CD14-positive monocyte (primary cell): Measurements from ENCODE around the gene ARL14EPL. TPM values are rescaled to one million over a fixed set of nuclear protein-coding genes. Genes with fewer than 3 reads are reported as not detected.
A peak's percentile ranks its signal among the peaks of the same experiment; 100 is the strongest.
"Not testable (repeated sequence)": the region's sequence is repeated elsewhere in the genome, so short reads cannot be mapped to it uniquely, and the experiment has no call there.

Experiments
- DNase-seq, 3 donors: peaks; one replicate each; pipeline ENCODE4 v3.0.0-alpha.2; 2011 to 2022
- H2AFZ ChIP-seq: 2 replicates; pipeline ENCODE4 v1.6.0; 2012; ENCODE audit warnings: mild to moderate bottlenecking, low read depth, low read length, inconsistent platforms; ENCODE audit not compliant: insufficient read depth, poor library complexity, severe bottlenecking
- H3K27ac ChIP-seq, 2 donors: 1 replicate in 1 of 2; 2 replicates in 1 of 2; pipeline ENCODE4 v1.5.1; 2012 to 2013; ENCODE audit warnings: low read length in 2 of 2, control low read depth in 1 of 2, inconsistent platforms in 1 of 2, low read depth in 1 of 2, mild to moderate bottlenecking in 1 of 2
- H3K27me3 ChIP-seq, 2 donors: one replicate each; pipeline versions ENCODE4 v1.6.0 to v1.6.1; 2011 to 2013; ENCODE audit warnings: low read length in 2 of 2; ENCODE audit not compliant: control insufficient read depth in 2 of 2, insufficient read depth in 2 of 2
- H3K36me3 ChIP-seq, 2 donors: replicated peaks in 1 of 2; 1 replicate in 1 of 2; 2 replicates in 1 of 2; pipeline versions ENCODE4 v1.5.1 to v1.6.1; 2012 to 2013; ENCODE audit warnings: low read length in 2 of 2, control low read depth in 1 of 2, inconsistent platforms in 1 of 2, mild to moderate bottlenecking in 1 of 2; ENCODE audit not compliant: insufficient read depth in 2 of 2, control insufficient read depth in 1 of 2
- H3K4me1 ChIP-seq, 2 donors: 1 replicate in 1 of 2; 2 replicates in 1 of 2; pipeline versions ENCODE4 v1.5.1 to v1.6.1; 2012 to 2013; ENCODE audit warnings: low read length in 2 of 2, control low read depth in 1 of 2, inconsistent platforms in 1 of 2, mild to moderate bottlenecking in 1 of 2, moderate library complexity in 1 of 2; ENCODE audit not compliant: insufficient read depth in 2 of 2, control insufficient read depth in 1 of 2
- H3K4me2 ChIP-seq: replicated peaks from 2 replicates; pipeline ENCODE3; 2012; ENCODE audit warnings: low read length, moderate library complexity, mild to moderate bottlenecking; ENCODE audit not compliant: poor library complexity, severe bottlenecking; ENCODE audit errors: extremely low read depth
- H3K4me3 ChIP-seq, 3 experiments: fragments of 200-600 bp in 1 of 3; sonication (generic) in 1 of 3; replicated peaks in 1 of 3; 1 replicate in 2 of 3; 2 replicates in 1 of 3; pipeline ENCODE4 v1.5.1; 2011 to 2013; ENCODE audit warnings: low read length in 3 of 3, mild to moderate bottlenecking in 3 of 3, control low read depth in 2 of 3, low read depth in 2 of 3, inconsistent platforms in 1 of 3, moderate library complexity in 1 of 3
- H3K79me2 ChIP-seq: 2 replicates; pipeline ENCODE4 v1.6.0; 2012; ENCODE audit warnings: mild to moderate bottlenecking, control low read depth, inconsistent platforms, low read length, moderate library complexity; ENCODE audit not compliant: insufficient read depth
- H3K9ac ChIP-seq: 2 replicates; pipeline ENCODE4 v1.6.0; 2017; ENCODE audit warnings: low read length, mild to moderate bottlenecking; ENCODE audit not compliant: insufficient read depth, poor library complexity, severe bottlenecking
- H3K9me3 ChIP-seq, 2 donors: replicated peaks in 1 of 2; 1 replicate in 1 of 2; 2 replicates in 1 of 2; pipeline versions ENCODE4 v1.5.1 to v1.6.1; 2012 to 2013; ENCODE audit warnings: low read length in 2 of 2, control low read depth in 1 of 2; ENCODE audit not compliant: control insufficient read depth in 1 of 2, insufficient read depth in 1 of 2
- H4K20me1 ChIP-seq: 2 replicates; pipeline ENCODE4 v1.6.0; 2012; ENCODE audit warnings: mild to moderate bottlenecking, low read length, control low read depth, moderate library complexity; ENCODE audit not compliant: insufficient read depth
- H3K27ac Mint-ChIP-seq, 7 donors: one replicate each; pipeline ENCODE4 v1.8.0; 2020; ENCODE audit warnings: mild to moderate bottlenecking in 7 of 7, mixed read lengths in 7 of 7, moderate library complexity in 6 of 7, inconsistent platforms in 2 of 7
- H3K27me3 Mint-ChIP-seq, 3 donors: one replicate each; pipeline ENCODE4 v1.8.0; 2021 to 2022; ENCODE audit warnings: low read depth in 3 of 3, mild to moderate bottlenecking in 3 of 3, mixed read lengths in 3 of 3, moderate library complexity in 3 of 3, inconsistent platforms in 1 of 3
- H3K36me3 Mint-ChIP-seq, 2 donors: one replicate each; pipeline ENCODE4 v1.8.0; 2020; ENCODE audit warnings: mixed read lengths in 2 of 2, inconsistent platforms in 1 of 2, mild to moderate bottlenecking in 1 of 2
- H3K4me1 Mint-ChIP-seq: one replicate; pipeline ENCODE4 v1.8.0; 2020; ENCODE audit warnings: mild to moderate bottlenecking, mixed read lengths
- H3K4me3 Mint-ChIP-seq, 2 donors: one replicate each; pipeline ENCODE4 v1.8.0; 2020; ENCODE audit warnings: mild to moderate bottlenecking in 2 of 2, mixed read lengths in 2 of 2, moderate library complexity in 1 of 2
- H3K9me3 Mint-ChIP-seq, 7 donors: one replicate each; pipeline ENCODE4 v1.8.0; 2020 to 2022; ENCODE audit warnings: mixed read lengths in 7 of 7, mild to moderate bottlenecking in 6 of 7, moderate library complexity in 6 of 7, inconsistent platforms in 2 of 7
- CTCF ChIP-seq: fragments of 200-600 bp; IDR thresholded peaks from one replicate; pipeline ENCODE4 v1.8.0; 2022; ENCODE audit warnings: antibody characterized with exemption, mild to moderate bottlenecking
- WGBS: methylation state at CpG from one replicate; pipeline ENCODE4 v1.1.5; 2013; ENCODE audit warnings: missing lambda C conversion rate; ENCODE audit not compliant: insufficient coverage; 5-methylcytosine and 5-hydroxymethylcytosine counted together
- intact Hi-C, 2 donors: fragments of 100-400 bp; cut with micrococcal nuclease; formaldehyde crosslinking; loops; one replicate each; pipeline versions ENCODE4 v1.15.0 to v1.15.1; 2023
- polyA plus RNA-seq, 3 donors: library from polyadenylated mRNA; depleted of rRNA in 1 of 3; unstranded in 2 of 3; stranded (reverse) in 1 of 3; fragments of 300-500 nt in 2 of 3; fragments of >200 nt in 1 of 3; fragmentation: Illumina TruSeq in 2 of 3; gene quantifications; 1 replicate in 2 of 3; 2 replicates in 1 of 3; pipeline ENCODE4 v1.2.3, GENCODE V29; 2012 to 2021

Gene ARL14EPL
- polyA plus RNA-seq, 3 donors, result 0.11 TPM; not detected in 2

- H3K27ac ChIP-seq, result peak within 1 kb of the TSS; percentile 70 to 84
- intact Hi-C loops, result loop anchor here (5.0 to 10.0 kb wide), 3 partner anchors 243 to 460 kb away; partner anchors contain the start of genes AP3S1 (in 2 of the 2), ATG12 (in 2 of the 2) and TMED7 (in 2 of the 2)
- peaks cover 1 to 17% of the 10 kb centered on the region in 2 donors for H3K36me3 ChIP-seq
- peak; percentile 60 to 81 (median 70) for DNase-seq
- peak within 1 kb of the TSS; percentile 76 for H3K4me2 ChIP-seq
- peak within 1 kb of the TSS; percentile 92 for H3K9ac ChIP-seq
- no peaks in the 10 kb centered on the region for H4K20me1 ChIP-seq
- Mint-ChIP-seq H3K27me3 (no peaks in the 10 kb centered on the region), H3K9me3 (peaks cover 0 to 2% (median 0%) of the 10 kb centered on the region in 7 donors), H3K4me3 (peak within 1 kb of the TSS; percentile 94), H3K4me1 (peaks cover 30% of the 10 kb centered on the region), H3K36me3 (peaks cover 19 to 21% of the 10 kb centered on the region in 2 donors), H3K27ac (peak within 1 kb of the TSS; percentile 90 to 98 (median 94))
- no peaks in the 10 kb centered on the region for H3K27me3 ChIP-seq
- TF ChIP-seq CTCF, result no peak
- WGBS, result under 1% methylated on average over 57 of the region's 65 CpGs
- H3K4me1 ChIP-seq, result peaks cover 18 to 22% of the 10 kb centered on the region in 2 donors
- H3K4me3 ChIP-seq, result peak within 1 kb of the TSS; percentile 75 to 92 (median 78)
- peaks cover 54% of the 10 kb centered on the region for H3K79me2 ChIP-seq
- H3K9me3 ChIP-seq, result no peaks in the 10 kb centered on the region
- peak within 1 kb of the TSS; percentile 85 for H2AFZ ChIP-seq
These were observed 52.8 kb downstream of the ARL14EPL start, which contains the start of gene COMMD10 for GRCh38 chr5:116084871-116085715. COMMD10 (plus strand) TSS chr5:116085025.

GRCh38 chr5:116086309-116086708 is 54.0 kb downstream of the ARL14EPL start:
- DNase-seq, H3K27ac ChIP-seq: not testable (repeated sequence)
- peaks cover 30% of the 10 kb centered on the region for H3K4me1 Mint-ChIP-seq

More at GRCh38 chr5:116086309-116086708, 54.0 kb downstream of the ARL14EPL start:
- H3K9me3 ChIP-seq, H3K9ac ChIP-seq, H2AFZ ChIP-seq, H4K20me1 ChIP-seq, H3K4me2 ChIP-seq, H3K27me3 ChIP-seq, H3K27me3 Mint-ChIP-seq, H3K4me3 Mint-ChIP-seq, H3K9me3 Mint-ChIP-seq: not testable (repeated sequence)
- intact Hi-C loops, result loop anchor here (5.0 to 10.0 kb wide), 3 partner anchors 244 to 462 kb away; partner anchors contain the start of genes TMED7 (in 2 of the 2), AP3S1 (in 1 of the 2) and ATG12 (in 1 of the 2)
- Histone ChIP-seq H3K4me1 (peaks cover 18 to 22% of the 10 kb centered on the region in 2 donors), H3K36me3 (peaks cover 6 to 28% of the 10 kb centered on the region in 2 donors), H3K4me3 (peak overlapping the region in 1 of 3 experiments; percentile 78), H3K79me2 (peaks cover 54% of the 10 kb centered on the region)
- 98% methylated on average over 8 of the region's 11 CpGs for WGBS
- H3K27ac Mint-ChIP-seq, result peak overlapping the region in 1 of 7 donors; percentile 56
- peaks cover 25 to 33% of the 10 kb centered on the region in 2 donors for H3K36me3 Mint-ChIP-seq
